Peyer's patch (tissue), 4 donors: ENCODE data around the gene CARMIL1. TPM values are rescaled to one million over a fixed set of nuclear protein-coding genes. Genes with fewer than 3 reads are reported as not detected.

Experiments
- DNase-seq, 3 donors: peaks; one replicate each; pipeline ENCODE4 v3.0.0-alpha.2; 2017 to 2019
- H3K27ac ChIP-seq, 4 donors: fragments of 200-600 bp; sonication (generic); one replicate each; pipeline ENCODE4 v1.5.1; 2016 to 2019
- H3K27me3 ChIP-seq, 2 donors: fragments of 200-600 bp; sonication (generic); one replicate each; pipeline ENCODE4 v1.5.1; 2019
- H3K36me3 ChIP-seq, 3 donors: fragments of 200-600 bp; sonication (generic); one replicate each; pipeline ENCODE4 v1.5.1; 2016 to 2019
- H3K4me1 ChIP-seq, 4 donors: fragments of 200-600 bp; sonication (generic); one replicate each; pipeline ENCODE4 v1.5.1; 2016 to 2019
- H3K4me3 ChIP-seq, 4 donors: fragments of 200-600 bp; sonication (generic); 1 replicate in 3 of 4; 2 replicates in 1 of 4; pipeline ENCODE4 v1.5.1; 2016 to 2019; ENCODE audit warnings: mild to moderate bottlenecking in 1 of 4
- H3K9me3 ChIP-seq, 4 donors: fragments of 200-600 bp; sonication (generic); one replicate each; pipeline ENCODE4 v1.5.1; 2016 to 2019; ENCODE audit warnings: mild to moderate bottlenecking in 1 of 4
- POLR2A ChIP-seq, 2 donors: fragments of 450-650 bp; IDR thresholded peaks; one replicate each; pipeline ENCODE4 v1.5.1; 2017; ENCODE audit warnings: antibody characterized with exemption in 2 of 2, mild to moderate bottlenecking in 2 of 2, moderate library complexity in 2 of 2
- total RNA-seq, 4 donors: library from RNA; depleted of rRNA; stranded (reverse); fragments of >200 nt; gene quantifications; one replicate each; pipeline ENCODE4 v1.1.0, GENCODE V29; 2016
- TF ChIP-seq, protein P1 (sequence below), 6 experiments: fragments of 450-650 bp in 4 of 6; fragments of 200-600 bp in 2 of 6; sonication (generic) in 1 of 6; IDR thresholded peaks; one replicate each; pipeline ENCODE4 v1.5.1; 2017 to 2019; ENCODE audit warnings: antibody characterized with exemption in 6 of 6, mild to moderate bottlenecking in 3 of 6, moderate library complexity in 1 of 6

Gene CARMIL1
- total RNA-seq, 4 donors from 2014 or later = 75.1 to 107 (median 85.7) TPM

DNA sequence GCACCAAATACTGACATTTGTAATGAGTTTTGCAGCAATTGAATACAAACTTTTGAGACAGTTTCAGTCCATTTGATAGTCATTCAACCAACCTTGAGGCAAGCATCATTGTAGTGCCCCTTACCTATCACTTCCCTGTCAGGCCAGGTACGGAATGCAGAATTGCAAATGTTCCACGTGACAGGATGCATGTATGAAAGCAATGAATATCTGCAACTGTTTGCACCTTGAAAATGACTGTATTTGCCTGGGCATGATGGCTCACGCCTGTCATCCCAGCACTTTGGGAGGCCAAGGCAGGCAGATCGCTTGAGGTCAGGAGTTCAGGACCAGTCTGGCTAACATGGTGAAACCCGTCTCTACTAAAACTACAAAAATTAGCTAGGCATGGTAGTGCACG lies 226.8 kb downstream of the CARMIL1 start:
- Histone ChIP-seq H3K27ac (no peak overlapping the region), H3K4me3 (no peak overlapping the region), H3K9me3 (no peaks in the 10 kb centered on the region), H3K36me3 (peaks cover 0 to 23% (median 0%) of the 10 kb centered on the region in 3 donors), H3K4me1 (no peaks in the 10 kb centered on the region), H3K27me3 (no peaks in the 10 kb centered on the region)
- TF ChIP-seq POLR2A (IDR thresholded peaks at IDR 0.05) = no peak
- TF ChIP-seq, protein P1, sequence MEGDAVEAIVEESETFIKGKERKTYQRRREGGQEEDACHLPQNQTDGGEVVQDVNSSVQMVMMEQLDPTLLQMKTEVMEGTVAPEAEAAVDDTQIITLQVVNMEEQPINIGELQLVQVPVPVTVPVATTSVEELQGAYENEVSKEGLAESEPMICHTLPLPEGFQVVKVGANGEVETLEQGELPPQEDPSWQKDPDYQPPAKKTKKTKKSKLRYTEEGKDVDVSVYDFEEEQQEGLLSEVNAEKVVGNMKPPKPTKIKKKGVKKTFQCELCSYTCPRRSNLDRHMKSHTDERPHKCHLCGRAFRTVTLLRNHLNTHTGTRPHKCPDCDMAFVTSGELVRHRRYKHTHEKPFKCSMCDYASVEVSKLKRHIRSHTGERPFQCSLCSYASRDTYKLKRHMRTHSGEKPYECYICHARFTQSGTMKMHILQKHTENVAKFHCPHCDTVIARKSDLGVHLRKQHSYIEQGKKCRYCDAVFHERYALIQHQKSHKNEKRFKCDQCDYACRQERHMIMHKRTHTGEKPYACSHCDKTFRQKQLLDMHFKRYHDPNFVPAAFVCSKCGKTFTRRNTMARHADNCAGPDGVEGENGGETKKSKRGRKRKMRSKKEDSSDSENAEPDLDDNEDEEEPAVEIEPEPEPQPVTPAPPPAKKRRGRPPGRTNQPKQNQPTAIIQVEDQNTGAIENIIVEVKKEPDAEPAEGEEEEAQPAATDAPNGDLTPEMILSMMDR (IDR thresholded peaks at IDR 0.05) = no peak
- DNase-seq = no peak

DNA sequence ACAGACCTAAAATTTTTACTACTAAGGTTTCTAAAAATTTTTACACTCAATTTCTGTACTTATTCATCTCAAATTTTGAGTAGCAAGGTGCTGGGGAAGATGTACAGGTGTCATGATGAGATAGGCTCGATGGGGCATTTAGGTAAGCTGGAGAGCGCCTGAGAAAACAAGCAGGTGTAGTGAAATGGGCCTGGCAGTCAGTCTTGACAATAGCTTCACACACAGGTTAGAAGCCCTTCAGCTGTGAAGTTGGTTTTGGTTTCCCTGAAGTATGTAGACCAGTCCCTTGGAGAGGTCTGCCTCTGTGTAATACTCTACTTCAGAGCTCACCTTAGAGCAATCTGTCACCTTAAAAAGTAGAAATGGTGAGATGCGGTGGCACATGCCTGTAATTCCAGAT lies 228.9 kb downstream of the CARMIL1 start:
- no peak for DNase-seq
- no peak for TF ChIP-seq POLR2A (IDR thresholded peaks at IDR 0.05)
- TF ChIP-seq, protein P1 (IDR thresholded peaks at IDR 0.05) = no peak
- H3K36me3 ChIP-seq = peaks cover 0 to 18% (median 0%) of the 10 kb centered on the region in 3 donors
- H3K9me3 ChIP-seq = no peaks in the 10 kb centered on the region
- H3K27ac ChIP-seq = no peak overlapping the region
- H3K4me3 ChIP-seq = no peak overlapping the region
- H3K27me3 ChIP-seq = no peaks in the 10 kb centered on the region
- H3K4me1 ChIP-seq = no peaks in the 10 kb centered on the region

DNA sequence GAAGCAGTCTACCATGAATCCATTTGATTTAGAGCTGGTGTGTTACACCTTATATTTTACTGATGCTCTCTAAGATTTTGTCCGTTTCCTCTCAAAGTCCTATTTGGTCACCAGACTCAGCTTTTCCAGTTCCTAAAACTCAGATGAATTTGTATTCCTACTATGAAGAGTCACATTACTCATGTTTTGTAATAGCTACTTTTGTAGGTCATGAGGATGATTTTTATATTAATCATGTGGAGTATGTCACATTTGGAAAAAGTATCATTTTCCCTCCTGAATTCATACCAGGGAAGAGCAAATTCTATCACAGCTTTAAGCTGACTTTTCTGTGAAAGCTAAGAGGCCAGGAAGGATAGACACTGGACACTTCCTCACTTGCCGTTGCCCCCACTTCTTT lies 232.2 kb downstream of the CARMIL1 start:
- Histone ChIP-seq H3K4me3 (no peak overlapping the region), H3K4me1 (no peaks in the 10 kb centered on the region), H3K27ac (no peak overlapping the region), H3K9me3 (no peaks in the 10 kb centered on the region), H3K36me3 (peaks cover 0 to 14% (median 0%) of the 10 kb centered on the region in 3 donors), H3K27me3 (no peaks in the 10 kb centered on the region)
- no peak for DNase-seq
- no peak for TF ChIP-seq POLR2A (IDR thresholded peaks at IDR 0.05)
- TF ChIP-seq, protein P1 (IDR thresholded peaks at IDR 0.05) = no peak

DNA sequence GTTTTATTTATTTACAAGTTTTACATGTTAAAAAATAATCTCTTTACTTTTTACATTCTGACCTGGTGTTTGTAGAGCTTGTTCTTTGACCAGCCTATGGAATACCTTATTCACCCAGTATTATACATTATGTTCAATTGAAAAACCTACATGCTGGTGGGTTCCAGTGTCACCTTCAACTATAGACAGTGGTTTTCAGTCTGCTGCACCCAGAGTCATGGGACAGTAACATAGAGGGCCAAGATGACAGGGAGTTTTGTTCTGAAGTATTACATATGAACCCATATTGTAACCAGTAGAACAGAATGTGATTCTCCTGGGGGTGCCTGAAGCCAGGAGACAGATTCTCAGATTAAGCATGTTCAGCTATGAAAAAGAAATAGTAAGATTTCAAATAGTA lies 233.4 kb downstream of the CARMIL1 start:
- Histone ChIP-seq H3K27ac (no peak overlapping the region), H3K27me3 (no peaks in the 10 kb centered on the region), H3K36me3 (peaks cover 0 to 18% (median 0%) of the 10 kb centered on the region in 3 donors), H3K4me3 (no peak overlapping the region), H3K4me1 (no peaks in the 10 kb centered on the region), H3K9me3 (no peaks in the 10 kb centered on the region)
- DNase-seq = no peak
- TF ChIP-seq POLR2A (IDR thresholded peaks at IDR 0.05) = no peak
- TF ChIP-seq, protein P1 (IDR thresholded peaks at IDR 0.05) = no peak

DNA sequence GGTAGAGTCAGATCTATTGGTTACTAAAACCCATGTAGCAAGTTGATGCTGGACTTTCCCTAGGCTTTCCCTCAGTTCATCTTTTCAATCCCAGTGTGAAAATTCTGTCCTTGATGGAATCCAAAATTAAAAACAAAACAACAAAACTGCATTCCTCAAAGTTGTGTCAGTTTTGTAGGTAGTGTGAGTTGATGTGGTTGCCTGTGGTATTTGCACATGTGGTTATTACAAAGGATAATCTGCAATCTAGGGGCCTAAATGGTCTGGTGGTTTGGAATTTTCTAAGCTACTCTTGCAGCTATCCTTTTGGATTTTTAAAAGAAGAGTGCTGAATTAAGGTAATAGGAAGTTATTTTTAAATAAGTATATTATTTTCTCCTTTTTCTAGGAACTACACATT lies 240.7 kb downstream of the CARMIL1 start:
- TF ChIP-seq POLR2A (IDR thresholded peaks at IDR 0.05) = no peak
- TF ChIP-seq, protein P1 (IDR thresholded peaks at IDR 0.05) = no peak
- no peak for DNase-seq
- no peaks in the 10 kb centered on the region for H3K9me3 ChIP-seq
- no peak overlapping the region for H3K4me3 ChIP-seq
- H3K27me3 ChIP-seq = no peaks in the 10 kb centered on the region
- no peaks in the 10 kb centered on the region for H3K4me1 ChIP-seq
- peaks cover 0 to 43% (median 0%) of the 10 kb centered on the region in 3 donors for H3K36me3 ChIP-seq
- H3K27ac ChIP-seq = no peak overlapping the region

DNA sequence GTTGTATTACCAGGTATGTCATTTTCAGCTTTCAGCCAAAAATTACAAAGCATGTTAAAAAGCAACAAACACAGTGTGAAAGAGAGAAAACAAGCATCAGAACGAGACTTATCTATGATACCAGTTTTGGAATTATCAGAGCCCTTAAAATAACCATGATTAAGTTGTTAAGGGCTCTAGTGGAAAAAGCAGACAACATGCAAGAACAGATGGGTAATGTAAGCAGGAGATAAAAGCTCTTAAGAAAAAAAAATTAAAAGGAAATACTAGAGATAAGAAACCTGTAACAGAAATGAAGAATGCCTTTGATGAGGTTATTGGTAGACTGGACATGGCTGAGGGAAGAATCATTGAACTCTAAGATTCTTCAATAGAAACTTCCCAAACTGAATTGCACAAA lies 245.4 kb downstream of the CARMIL1 start:
- TF ChIP-seq, protein P1 (IDR thresholded peaks at IDR 0.05) = no peak
- TF ChIP-seq POLR2A (IDR thresholded peaks at IDR 0.05) = no peak
- H3K36me3 ChIP-seq = peaks cover 0 to 26% (median 0%) of the 10 kb centered on the region in 3 donors
- H3K9me3 ChIP-seq = no peaks in the 10 kb centered on the region
- H3K4me3 ChIP-seq = no peak overlapping the region
- H3K4me1 ChIP-seq = no peaks in the 10 kb centered on the region
- no peaks in the 10 kb centered on the region for H3K27me3 ChIP-seq
- no peak for DNase-seq
- H3K27ac ChIP-seq = no peak overlapping the region
